HG03025 (cell line): ENCODE data around the gene HPSE2.
"Not testable (repeated sequence)": the region's sequence is repeated elsewhere in the genome, so short reads cannot be mapped to it uniquely, and the experiment has no call there.

ENCODE experiments used
- ATAC-seq: cut with Tn5 transposase; IDR thresholded peaks from one replicate; pipeline ENCODE4 v1.9.1; 2021; ENCODE audit warnings: mild to moderate bottlenecking, moderate library complexity; ENCODE audit not compliant: unreplicated experiment, low FRiP score

HPSE2 gene

GRCh38 chr10:99170116-99170675 is 65.5 kb downstream of the HPSE2 start:
- no peak for ATAC-seq

DNA sequence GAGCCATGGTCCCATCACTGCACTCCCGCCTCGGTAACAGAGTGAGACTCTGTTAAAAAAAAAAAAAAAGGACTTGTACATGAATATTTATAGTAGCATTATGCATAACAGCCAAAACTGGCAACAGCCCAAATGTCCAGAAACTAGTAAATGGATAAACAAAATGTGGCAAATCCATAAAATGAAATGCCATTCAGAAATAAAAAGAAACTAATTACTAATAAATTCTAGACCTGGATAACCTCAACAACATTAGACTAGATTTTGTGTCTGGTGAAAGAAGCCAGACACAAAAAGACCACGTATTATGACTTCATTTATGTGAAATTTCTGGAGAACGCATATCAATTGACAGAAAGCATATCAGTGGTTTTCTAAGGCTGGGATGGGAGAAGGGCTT is 74.5 kb downstream of the HPSE2 start:
- ATAC-seq: no peak

- ATAC-seq: no peak
These were observed 92.0 kb downstream of the HPSE2 start for GRCh38 chr10:99143651-99144050.

DNA sequence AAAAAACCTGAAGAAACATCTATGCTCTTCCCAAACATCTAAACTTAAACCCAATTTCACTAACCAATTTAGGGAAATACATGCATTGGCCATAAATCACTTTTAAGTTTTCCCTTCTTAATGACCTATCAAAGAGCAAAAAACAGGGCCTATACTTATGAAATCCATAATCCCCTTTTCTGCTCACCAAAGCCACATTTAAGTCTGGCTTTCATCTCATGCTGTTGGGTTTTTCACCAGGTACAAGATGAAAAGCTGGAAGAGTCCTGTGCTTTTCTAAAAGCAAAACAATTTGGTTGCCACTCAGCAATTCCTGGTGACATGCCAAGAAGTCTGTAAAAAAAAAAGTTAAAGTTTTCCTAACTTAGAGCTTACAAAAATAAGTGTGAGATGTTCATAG is 92.6 kb downstream of the HPSE2 start:
- ATAC-seq: no peak

DNA sequence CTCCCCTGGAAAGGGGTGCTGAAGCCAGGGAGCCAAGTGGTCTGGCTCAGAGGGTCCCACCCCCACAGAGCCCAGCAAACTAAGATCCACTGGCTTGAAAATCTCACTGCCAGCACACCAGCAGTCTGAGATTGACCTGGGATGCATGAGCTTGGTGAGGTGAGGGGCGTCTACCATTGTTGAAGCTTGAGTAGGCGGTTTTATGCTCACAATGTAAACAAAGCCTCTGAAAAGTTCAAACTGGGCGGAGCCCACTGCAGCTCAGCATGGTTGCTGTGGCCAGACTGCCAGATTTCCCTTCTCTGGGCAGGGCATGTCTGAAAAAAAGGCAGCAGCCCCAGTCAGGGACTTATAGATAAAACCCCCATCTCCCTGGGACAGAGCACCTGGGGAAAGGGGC is 102.8 kb downstream of the HPSE2 start:
- ATAC-seq: not testable (repeated sequence)

- no peak for ATAC-seq
These were observed 109.8 kb downstream of the HPSE2 start for GRCh38 chr10:99125879-99126278.

- ATAC-seq: no peak
These were observed 111.3 kb downstream of the HPSE2 start for GRCh38 chr10:99124376-99124775.

- ATAC-seq: no peak
These were observed 111.8 kb downstream of the HPSE2 start for GRCh38 chr10:99123851-99124250.

DNA sequence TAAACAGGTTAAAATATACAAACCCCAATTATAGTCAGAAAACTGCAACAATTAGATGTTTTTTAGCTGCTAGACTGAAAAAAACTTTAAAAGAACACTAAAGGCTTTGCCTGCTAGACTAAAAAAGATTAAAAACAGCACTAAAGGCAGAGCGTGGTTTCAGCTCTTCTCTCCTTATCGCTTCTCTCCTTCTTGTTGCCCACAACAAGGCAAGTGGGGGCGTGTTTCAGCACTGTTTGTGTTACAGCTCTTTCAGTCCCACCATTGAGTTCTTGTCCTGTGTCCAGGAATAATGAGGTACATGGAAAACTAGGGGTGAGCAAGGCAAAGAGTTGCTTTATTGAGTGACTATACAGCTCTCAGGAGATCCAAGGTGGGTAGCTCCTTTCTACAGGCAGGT is 112.3 kb downstream of the HPSE2 start:
- no peak for ATAC-seq

GRCh38 chr10:99119258-99119748 is 116.3 kb downstream of the HPSE2 start:
- no peak for ATAC-seq

DNA sequence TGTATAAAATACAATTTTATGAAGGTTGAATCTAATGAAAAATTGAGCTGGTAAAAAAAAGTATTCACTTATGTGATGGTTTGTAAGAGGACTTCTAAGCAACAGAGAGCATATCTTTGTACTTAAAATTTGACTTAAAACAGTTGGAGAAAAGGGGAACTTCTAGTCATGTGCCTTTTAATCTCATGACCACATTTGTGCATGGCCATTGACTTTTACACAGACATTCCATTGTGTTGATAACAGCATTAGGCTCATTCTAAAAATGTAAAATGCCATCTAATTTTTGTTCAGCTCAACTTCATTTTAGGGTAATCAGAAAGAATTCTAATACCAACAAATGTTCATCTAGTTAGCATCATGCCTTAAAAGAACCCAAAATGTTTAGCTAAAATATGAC is 119.9 kb downstream of the HPSE2 start:
- no peak for ATAC-seq

GRCh38 chr10:99085358-99085757 is 150.3 kb downstream of the HPSE2 start:
- ATAC-seq: no peak

DNA sequence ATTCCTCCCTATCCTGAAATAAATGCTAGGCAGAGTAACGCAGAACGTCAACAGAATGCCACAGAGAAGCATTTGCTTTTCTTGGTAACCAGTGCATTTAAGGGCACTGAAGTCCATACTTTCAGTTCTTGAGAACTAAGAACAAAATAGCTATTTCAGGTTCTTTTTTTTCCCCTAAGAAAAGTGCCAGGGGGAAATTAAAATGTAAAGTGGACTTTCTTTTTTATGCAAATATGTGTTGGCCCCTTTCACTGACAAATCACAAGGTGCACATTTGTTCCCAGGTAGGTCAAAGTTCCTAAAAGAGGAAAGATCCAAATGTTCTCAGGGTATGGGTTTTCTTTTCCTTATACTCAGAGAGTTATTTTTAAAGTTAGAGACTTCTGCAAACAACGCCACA is 151.5 kb downstream of the HPSE2 start:
- no peak for ATAC-seq

DNA sequence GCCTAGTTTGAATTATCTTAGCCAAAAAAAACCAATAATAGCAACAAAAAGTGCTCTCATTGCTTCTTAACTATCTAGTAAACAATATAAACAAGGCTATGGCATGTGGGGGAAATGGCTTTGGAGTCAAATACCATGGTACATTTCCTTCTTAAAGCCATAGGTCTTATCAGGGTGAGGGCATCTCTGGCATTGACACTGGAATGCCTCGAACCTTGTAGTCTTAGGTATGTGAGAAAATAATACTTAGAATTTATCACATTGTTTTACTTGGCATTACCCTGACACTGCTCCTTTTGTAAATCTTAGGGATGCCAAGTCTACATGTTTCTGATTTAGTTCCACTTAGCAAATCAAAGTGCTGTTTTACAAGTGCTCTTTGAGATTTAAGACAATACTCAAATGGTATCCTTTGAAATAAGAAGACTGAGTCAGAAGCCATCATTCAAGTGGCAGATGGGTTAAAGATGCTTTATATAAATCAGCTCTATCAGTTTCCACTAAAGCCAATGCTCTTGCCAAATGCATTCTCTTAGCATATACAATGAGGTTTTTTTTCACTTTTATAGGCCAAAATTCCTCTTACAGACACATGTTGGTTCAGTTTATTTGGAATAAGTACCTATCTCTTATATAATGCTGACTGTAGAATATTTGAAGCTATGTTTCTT is 155.2 kb downstream of the HPSE2 start:
- ATAC-seq: no peak

GRCh38 chr10:99062591-99062990 is 173.1 kb downstream of the HPSE2 start:
- ATAC-seq: no peak

DNA sequence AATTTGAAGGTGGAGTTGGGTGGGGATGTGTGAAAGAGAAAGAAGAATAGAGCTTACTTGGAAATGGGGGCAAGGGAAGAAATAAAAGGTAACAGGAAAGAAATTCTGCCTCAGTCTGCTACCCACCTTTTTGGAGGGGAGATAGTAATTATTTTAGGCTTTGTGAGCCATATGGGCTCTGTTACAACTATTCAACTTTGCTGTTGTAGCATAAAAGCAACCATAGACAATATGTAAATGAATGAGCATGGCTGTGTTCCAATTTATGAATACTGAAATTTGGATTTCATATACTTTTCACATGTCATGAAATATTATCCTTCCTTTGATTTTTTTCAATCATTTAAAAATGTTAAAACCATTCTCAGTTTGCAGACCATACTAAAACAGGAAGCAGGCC is 176.9 kb downstream of the HPSE2 start:
- ATAC-seq: no peak

GRCh38 chr10:99057936-99058690 is 177.5 kb downstream of the HPSE2 start:
- ATAC-seq: no peak

DNA sequence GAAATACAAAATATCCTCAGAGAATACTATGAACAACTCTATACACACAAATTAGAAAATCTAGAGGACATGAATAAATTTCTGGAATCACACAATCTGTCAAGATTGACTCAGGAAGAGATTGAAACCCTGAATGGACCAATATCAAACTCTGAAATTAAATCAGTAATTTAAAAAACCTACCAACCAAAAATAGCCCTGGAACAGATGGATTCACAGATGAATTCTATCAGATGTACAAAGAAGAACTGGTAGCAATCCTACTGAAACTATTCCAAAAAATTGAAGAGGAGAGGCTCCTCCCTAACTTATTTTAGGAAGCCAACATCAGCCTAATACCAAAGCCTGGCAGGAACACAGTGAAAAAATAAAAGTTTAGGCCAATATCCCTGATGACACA is 190.0 kb downstream of the HPSE2 start:
- no peak for ATAC-seq

DNA sequence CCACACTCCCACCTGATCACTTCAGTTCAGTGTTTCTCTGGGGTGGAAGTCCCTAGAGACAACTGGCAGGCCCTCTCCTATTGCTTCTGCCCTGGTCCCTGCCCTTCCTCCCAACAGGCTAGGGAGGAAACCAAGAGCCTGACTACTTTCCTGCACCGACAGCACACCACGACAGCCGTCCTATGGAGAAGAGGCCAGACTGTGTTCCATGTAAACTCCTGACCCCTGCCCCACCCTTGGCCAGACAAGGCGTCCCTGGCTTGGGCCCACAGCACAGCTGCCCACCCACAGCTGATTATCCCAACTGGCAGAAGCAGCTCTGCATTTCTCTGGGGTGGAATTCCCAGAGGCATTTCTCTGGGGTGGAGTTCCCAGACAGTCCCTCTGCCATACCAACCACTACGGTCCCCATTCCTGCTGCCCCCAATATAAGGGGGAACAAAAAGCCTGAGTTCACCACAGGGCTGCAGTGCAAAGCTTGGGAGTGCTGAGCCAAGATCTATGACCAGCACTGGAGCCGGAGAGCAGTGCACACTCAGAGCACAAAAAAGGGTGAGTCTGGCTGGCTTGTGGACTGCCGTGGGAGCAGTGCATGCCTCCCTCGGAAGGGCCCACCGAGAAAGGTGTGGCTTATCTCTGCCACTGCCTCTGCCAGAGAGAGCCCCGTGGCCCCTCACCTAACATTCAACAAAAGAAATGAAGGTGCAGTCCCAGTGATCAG is 193.4 kb downstream of the HPSE2 start:
- ATAC-seq: no peak

DNA sequence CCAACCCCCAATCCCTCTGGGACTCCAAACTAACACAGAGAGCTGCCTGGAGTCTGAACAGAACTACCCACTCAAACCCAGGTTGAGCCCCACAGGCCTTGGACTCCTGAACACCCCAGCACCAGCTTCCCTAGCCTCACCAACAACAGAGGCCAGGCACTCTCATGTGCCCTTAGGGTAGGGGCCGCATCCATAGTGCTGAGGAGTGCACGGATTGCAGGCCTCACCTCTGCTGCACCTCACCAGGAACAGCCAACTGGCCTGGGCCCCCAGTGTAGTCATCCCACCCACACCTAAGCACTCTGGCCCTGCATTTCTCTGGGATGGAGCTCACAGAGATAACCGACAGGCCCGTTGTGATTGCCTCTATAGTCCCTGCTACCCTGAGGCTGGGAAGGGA is 194.2 kb downstream of the HPSE2 start:
- no peak for ATAC-seq

GRCh38 chr10:99013885-99014284 is 221.8 kb downstream of the HPSE2 start:
- no peak for ATAC-seq
